GM04503 (cell line): ENCODE results near the gene BIRC5.

Source experiments
- DNase-seq: peaks from one replicate; pipeline ENCODE4 v3.0.0-alpha.2; 2012; ENCODE audit warnings: low read depth

BIRC5 gene

DNA sequence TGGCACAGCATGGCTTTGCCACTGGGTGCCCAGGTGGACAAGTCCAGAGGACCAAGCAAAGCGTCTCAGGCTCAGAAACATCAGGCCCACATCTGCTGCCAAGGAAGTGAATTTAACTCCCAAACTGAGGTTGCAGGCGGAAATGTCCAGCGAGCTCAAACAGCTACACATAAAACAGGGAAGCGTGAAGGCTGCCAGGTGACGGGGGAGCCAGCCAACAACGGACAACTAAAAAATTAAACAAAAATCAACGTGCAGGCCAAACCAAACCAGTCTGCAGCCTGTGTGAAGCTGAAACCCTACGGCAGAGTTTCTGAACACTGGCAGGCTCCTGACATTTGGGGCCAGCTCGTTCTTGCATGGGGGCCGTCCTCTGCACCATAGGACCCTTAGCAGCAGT, 29.7 kb upstream of the BIRC5 start:
- no peak for DNase-seq

DNA sequence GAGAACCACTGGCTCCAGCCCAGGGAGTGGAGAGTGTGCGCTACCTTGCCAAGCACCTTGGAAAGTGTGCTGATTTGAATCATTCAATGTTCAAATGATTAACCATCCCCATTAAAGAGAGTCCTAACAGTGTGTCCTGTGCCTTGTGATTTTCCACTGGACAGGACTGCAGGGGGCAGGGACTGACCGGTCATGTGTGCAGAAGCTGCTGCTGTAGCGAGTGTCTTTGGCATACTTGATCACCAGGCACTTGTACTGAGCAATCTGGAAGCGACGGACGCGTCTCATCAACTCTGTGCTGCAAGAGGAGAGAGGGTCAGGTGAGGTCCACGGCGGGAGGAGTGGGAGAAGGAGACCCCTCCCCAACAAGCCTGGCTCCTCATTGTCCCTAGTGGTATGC, 29.2 kb upstream of the BIRC5 start:
- no peak for DNase-seq

DNA sequence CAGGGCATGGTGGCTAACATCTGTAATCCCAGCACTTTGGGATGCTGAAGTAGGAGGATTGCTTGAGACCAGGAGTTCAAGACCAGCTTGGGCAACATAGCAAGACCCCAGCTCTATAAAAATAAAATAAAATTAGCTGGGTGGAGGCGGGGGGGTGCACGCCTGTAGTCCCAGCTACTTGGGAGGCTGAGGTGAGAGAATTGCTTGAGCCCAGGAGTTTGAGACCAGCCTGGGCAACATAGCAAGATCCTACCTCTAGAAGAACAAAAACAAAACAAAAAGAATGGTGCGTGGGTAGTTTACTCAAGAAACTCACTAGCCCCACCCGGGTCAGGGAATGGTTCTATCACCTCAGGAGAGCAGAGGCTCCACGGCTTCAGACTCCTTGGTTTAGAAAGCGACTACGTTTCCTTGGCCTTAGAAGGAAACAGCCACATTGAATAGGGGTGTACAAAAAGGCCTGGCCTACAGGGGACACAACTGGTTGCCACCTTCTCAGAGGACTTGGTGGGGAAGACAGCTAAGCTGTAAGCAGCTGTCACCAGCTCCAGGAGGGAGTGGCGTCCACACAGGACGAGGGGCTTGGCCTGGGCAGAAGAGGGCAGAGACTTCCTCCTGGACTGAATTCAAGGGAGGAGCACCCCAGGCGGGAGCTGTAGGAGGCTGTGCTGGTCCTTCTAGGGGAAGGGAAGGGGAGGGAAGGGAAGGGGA, 27.9 kb upstream of the BIRC5 start:
- DNase-seq: no peak

DNA sequence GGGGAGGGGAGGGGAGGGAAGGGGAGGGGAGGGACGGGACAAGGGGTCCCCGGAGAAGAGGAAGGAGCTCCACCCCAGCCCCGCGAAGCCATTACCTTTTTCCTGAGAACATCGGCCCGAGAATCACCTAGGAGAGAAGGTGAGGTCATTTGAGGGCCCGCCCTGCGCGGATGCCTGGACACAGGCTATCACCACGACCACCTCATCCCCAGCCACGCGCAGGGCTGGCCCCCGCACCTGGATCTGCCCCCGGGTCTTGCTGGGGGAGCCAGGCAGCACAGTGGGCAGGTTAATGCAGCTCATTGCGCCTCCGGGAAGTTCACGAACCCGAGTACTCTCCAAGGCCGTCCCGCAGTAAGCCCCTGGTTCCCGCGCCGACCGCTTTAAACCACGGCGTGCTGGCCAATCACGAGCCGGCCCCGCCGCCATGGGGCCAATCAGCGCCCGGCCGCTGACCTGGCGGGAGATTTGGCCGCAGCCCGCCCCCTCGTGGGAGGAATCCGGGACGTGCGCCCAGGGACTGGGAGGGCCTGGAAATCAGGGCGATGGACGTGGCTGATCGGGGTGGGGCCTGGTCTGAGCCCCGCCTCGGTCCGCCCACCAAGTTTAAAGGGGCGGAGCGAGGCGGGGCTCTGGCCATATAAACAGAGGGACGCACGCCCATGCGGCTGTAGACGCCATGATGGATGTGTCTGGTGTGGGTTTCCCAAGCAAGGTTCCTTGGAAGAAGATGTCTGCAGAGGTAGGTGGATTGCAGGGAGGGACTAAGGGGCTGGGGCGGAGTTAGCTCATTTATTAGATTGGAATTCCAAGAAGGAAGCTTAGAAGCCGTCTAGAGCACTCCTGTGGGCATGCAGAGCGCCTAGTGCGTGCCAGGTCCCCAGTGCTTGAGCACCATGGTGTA, 27.1 kb upstream of the BIRC5 start, which contains the start of the genes AFMID and TK1:
TSS of gene AFMID (plus strand) at position 671 of the 904 bp plus-strand sequence. CDS start at position 680, 9 bp downstream.
TSS of gene TK1 (minus strand) at position 361 of the 904 bp plus-strand sequence. CDS start at position 303, 58 bp downstream.
- peak; percentile 65 for DNase-seq

DNA sequence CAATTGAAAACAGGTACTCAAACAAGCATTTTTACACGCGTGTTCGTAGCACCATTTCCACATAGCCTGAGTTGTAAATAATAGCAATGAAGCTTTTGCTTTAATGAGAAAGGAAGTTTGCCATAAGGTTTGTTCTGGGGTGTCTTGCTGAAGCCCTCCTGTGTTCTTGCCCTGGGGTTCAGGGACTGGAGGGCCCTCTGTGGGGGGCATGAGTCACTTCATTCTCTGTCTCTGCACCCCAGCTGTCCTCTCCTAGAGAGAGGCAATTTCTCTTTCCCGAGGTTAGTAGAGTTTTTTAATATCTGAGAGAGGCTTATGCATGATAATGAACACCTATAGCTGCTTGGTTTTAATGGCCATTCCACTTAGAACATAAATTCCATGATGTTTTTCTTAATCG, 17.3 kb upstream of the BIRC5 start:
- DNase-seq: no peak

DNA sequence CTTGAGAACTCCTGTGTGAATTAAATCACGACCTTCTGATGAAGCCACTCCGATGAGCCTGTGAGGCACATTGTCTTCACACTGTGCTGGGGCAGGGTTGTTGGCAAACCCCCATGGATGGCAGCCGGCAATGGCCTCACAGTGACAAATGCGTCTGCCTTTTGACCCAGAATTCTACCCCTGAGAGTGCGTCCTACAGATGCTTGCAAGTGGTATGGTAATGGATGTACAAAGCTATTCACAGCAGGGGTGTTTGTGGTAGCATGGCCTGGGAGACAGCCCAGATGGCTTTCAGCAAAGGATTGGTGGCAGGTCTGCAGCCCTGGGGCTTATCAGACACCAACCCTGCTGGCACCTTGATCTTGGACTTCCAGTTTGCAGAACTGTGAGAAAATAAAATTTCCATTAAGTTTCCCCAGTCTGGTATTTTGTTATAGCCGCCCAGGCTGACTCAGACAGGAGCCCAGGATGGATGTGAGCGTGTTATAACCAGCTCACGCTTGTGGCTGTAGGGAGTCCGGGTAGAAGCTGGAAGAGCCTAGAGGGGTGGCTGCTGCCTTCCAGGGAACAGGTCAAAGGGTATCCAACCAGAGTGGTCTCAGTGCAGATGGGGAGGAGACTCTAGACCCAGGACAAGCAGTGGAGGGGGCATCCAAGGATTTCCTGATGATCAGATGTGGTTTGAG, 16.8 kb upstream of the BIRC5 start:
- no peak for DNase-seq

DNA sequence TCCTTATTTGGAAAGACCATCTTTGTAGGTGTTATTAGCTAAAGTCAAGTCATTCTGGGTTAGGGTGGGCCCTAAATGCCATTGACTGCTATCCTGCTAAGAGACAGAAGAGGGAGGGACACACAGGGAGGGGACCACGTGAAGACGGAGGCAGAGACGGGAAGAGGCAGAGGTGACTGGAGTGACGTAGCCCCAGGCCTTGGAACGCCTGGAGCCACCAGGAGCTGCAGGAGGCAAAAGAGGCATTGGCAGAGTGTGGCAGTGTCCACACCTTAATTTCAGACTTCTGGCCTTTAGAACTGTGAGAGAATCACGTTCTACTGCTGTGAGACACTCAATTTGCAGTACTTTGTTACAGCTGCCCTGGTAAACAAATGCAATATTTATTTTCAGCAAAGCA, 13.6 kb upstream of the BIRC5 start:
- no peak for DNase-seq

DNA sequence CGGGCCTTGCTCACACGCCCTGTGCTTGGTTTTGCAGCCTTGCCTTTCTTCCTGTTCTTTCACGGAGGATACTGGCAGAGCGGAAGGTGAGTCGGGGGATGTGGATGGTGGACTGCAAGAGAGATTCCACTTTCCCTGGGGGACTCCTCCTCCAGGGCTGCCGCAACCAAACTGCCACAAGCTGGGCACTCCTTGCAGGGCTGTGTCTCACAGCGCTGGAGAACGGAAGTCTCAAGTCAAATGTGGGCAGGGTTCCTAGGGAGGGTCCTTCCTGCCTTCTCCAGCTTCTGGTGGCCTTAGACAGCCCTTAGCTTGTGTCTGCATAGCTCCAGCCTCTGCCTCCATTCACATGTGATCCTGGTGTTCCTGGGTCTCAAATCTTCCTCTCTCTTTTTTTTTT, 11.4 kb upstream of the BIRC5 start:
- no peak for DNase-seq

DNA sequence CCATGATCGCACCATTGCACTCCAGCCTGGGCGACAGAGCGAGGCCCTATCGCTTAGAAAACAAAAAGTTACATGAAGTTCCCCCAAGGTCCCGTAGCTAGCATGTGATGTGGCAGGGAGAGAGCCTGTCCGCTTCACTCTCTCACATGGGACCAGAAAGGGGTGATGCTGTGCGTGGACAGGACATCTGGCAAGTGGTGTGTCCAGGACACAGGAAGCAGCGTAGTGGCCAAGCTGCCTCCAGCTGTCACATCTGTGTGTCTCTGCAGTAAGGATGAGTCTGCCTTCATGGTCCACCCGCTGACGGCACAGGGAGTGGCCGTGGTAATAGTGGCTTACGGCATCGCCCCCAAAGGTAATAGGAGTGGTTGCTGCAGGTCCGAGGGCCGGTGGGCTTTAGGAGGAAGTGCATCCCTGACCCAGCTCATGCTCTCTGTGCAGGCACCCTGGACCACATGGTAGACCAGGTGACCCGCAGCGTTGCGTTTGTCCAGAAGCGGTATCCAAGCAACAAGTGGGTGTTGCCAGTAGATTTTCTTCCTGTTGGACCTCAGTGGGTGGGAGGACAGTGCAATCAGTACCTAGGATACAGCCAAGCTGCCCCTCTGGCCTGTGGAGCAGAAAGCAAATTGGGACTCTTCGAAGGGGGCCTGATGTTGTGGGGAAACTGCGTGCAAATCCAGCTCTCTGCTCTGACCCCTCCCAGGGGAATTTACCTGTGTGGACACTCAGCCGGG, 9.5 kb upstream of the BIRC5 start:
- DNase-seq: no peak

DNA sequence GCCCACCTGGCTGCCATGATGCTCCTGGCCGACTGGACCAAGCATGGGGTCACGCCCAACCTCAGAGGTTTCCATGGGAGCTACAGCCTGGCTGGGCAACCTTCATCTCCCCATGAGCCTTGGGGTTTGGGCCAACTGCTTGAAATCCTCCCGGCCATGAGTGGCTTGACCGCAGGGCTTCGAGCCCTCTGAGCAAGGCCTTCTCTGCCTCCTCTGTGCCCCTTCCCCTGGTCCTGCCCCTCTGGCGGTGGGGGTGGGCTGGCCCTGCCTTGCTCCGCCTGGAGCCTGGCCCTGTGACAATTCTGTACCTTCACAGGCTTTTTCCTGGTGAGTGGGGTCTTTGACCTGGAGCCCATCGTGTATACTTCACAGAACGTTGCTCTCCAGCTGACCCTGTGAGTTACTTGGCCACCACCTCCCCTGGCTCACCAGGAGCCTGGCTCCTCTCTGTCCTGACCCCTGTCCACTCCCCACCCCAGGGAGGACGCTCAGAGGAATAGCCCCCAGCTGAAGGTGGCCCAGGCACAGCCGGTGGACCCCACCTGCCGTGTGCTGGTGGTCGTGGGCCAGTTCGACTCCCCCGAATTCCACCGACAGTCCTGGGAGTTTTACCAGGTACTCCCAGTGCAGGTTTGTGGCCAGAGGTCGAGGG, 8.8 kb upstream of the BIRC5 start:
- no peak for DNase-seq

DNA sequence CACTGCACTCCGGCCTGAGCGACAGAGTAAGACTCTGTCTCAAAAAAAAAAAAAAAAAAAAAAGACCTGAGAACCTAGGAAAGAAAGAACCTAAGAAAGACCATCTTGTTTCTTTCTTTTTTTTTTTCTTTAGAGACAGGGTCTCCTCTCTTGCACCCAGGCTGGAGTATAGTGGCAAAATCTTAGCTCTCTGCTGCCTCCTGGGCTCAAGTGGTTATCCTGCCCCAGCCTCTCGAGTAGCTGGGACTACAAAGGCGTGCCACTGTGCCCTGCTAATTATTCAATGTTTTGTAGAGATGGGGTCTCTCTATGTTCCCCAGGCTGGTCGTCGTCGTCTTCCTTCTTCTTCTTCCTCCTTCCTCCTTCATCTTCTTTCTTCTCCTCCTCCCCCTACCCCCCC, 7.8 kb upstream of the BIRC5 start:
- DNase-seq: no peak

DNA sequence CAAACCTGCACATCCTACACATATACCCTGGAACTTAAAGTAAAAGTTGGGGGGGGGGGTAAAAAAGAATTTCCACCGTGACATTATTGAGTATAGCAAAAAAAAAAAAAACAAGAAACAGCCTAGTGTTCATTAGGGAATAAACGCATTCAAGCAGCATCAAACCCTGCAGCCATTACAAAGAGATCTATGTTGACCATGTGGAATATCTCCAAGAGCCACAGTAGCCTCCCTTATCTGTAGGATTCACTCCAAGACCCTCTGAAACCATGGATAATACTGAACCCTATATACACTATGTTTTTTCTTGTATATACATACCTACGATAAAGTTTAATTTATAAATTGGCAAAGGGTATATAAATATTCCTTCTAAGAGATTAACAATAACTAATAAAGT, 5.6 kb upstream of the BIRC5 start:
- no peak for DNase-seq

DNA sequence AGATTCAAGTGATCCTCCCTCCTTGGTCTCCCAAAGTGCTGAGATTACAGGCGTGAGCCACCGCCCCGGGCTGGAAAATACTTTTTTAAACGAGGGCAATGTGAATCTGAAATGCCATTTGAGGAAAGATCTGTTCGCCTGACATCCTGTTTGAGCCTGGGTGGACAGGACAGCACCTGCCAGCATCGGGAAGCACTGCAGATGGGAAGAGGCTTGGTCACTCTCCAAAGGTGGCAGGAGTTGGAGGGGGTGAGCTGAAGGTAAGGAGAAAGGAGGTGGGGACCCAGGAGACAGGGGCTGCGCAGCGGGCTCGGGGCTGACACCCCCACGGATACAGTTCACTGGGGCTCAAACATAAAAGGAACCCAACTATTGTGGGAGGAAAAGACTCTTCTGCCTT, 3.9 kb upstream of the BIRC5 start:
- no peak for DNase-seq

DNA sequence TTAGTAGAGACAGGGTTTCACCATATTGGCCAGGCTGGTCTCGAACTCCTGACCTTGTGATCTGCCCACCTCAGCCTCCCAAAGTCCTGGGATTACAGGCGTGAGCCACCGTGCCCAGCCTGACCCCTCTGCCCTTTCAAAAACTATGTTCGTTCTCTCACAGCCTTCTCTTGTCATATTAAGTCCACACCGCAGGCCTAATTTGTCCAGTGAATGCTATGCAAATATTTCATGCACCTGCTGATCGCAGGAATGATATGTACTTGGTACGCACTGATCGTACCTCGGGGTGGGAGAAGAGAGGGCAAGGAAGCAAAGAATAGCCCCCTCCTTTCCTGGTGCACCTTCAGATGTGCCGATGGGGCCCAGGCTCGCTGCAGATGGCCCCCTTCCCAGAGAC, 3.0 kb upstream of the BIRC5 start:
- DNase-seq: no peak

DNA sequence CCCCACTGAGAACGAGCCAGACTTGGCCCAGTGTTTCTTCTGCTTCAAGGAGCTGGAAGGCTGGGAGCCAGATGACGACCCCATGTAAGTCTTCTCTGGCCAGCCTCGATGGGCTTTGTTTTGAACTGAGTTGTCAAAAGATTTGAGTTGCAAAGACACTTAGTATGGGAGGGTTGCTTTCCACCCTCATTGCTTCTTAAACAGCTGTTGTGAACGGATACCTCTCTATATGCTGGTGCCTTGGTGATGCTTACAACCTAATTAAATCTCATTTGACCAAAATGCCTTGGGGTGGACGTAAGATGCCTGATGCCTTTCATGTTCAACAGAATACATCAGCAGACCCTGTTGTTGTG, 631 bp downstream of the BIRC5 start:
- DNase-seq: no peak

DNA sequence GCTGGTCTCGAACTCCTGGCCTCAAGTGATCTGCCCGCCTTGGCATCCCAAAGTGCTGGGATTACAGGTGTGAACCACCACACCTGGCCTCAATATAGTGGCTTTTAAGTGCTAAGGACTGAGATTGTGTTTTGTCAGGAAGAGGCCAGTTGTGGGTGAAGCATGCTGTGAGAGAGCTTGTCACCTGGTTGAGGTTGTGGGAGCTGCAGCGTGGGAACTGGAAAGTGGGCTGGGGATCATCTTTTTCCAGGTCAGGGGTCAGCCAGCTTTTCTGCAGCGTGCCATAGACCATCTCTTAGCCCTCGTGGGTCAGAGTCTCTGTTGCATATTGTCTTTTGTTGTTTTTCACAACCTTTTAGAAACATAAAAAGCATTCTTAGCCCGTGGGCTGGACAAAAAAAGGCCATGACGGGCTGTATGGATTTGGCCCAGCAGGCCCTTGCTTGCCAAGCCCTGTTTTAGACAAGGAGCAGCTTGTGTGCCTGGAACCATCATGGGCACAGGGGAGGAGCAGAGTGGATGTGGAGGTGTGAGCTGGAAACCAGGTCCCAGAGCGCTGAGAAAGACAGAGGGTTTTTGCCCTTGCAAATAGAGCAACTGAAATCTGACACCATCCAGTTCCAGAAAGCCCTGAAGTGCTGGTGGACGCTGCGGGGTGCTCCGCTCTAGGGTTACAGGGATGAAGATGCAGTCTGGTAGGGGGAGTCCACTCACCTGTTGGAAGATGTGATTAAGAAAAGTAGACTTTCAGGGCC, 5.5 kb downstream of the BIRC5 start:
- DNase-seq: no peak

DNA sequence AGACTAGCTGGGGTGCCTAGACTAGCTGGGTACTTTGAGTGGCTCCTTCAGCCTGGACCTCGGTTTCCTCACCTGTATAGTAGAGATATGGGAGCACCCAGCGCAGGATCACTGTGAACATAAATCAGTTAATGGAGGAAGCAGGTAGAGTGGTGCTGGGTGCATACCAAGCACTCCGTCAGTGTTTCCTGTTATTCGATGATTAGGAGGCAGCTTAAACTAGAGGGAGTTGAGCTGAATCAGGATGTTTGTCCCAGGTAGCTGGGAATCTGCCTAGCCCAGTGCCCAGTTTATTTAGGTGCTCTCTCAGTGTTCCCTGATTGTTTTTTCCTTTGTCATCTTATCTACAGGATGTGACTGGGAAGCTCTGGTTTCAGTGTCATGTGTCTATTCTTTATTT, 9.0 kb downstream of the BIRC5 start:
- DNase-seq: no peak

DNA sequence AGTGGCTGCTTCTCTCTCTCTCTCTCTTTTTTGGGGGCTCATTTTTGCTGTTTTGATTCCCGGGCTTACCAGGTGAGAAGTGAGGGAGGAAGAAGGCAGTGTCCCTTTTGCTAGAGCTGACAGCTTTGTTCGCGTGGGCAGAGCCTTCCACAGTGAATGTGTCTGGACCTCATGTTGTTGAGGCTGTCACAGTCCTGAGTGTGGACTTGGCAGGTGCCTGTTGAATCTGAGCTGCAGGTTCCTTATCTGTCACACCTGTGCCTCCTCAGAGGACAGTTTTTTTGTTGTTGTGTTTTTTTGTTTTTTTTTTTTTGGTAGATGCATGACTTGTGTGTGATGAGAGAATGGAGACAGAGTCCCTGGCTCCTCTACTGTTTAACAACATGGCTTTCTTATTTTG, 9.7 kb downstream of the BIRC5 start:
- no peak for DNase-seq

DNA sequence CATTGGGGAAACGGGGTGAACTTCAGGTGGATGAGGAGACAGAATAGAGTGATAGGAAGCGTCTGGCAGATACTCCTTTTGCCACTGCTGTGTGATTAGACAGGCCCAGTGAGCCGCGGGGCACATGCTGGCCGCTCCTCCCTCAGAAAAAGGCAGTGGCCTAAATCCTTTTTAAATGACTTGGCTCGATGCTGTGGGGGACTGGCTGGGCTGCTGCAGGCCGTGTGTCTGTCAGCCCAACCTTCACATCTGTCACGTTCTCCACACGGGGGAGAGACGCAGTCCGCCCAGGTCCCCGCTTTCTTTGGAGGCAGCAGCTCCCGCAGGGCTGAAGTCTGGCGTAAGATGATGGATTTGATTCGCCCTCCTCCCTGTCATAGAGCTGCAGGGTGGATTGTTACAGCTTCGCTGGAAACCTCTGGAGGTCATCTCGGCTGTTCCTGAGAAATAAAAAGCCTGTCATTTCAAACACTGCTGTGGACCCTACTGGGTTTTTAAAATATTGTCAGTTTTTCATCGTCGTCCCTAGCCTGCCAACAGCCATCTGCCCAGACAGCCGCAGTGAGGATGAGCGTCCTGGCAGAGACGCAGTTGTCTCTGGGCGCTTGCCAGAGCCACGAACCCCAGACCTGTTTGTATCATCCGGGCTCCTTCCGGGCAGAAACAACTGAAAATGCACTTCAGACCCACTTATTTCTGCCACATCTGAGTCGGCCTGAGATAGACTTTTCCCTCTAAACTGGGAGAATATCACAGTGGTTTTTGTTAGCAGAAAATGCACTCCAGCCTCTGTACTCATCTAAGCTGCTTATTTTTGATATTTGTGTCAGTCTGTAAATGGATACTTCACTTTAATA, 10.4 kb downstream of the BIRC5 start:
- no peak for DNase-seq
